ENCODE measurements around the gene IL10RA.

IL10RA gene

DNA sequence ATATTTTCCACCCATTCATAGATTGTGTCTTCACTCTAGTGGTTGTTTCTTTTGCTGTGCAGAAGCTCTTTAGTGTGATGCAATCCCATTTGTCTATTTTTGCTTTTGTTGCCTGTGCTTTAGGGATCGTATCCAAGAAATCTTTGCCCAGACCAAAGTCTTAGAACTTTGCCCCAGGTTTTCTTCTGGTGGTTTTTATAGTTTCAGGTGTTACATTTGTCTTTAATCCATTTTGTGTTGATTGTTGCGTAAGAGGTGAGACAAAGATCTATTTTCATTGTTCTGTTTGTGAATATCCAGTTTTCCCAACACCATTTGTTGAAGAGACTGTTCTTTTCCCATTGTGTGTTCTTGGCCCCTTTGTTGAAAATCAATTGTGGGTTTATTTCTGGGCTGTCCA is 6.4 kb downstream of the IL10RA start:
- DNase-seq (ENCODE audit: low read depth) = no peak

DNA sequence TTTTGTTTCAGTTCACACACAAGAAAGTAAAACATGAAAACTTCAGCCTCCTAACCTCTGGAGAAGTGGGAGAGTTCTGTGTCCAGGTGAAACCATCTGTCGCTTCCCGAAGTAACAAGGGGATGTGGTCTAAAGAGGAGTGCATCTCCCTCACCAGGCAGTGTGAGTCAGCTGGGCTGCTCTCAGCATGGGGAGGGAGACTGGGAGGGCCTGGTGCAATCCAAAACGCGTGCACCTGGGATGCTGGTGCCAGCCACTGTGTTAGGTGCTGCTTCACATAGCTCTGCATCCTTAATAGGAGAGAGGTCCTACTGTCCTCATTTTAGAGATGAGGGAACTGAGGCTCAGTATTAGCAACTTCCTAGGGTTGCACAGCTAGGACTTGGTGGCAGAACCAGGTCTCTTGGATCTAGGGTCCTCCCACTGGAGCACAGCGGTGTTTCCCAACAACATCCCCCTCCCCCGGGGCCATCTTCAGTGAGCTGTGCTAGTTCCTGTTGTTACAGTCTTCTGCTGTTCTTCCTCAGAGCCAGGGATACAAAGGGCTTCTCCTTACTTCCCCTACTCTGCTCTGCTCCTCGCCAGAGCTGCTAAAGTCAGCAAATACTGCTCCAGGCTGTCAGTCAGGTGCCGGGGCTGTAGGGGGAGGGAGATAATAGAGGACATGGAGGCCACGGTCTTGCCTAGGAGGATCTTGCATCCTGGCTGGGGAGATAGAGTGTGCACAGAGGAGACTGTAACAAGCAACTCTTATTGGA is 8.0 kb downstream of the IL10RA start:
- DNase-seq (ENCODE audit: low read depth) = no peak

DNA sequence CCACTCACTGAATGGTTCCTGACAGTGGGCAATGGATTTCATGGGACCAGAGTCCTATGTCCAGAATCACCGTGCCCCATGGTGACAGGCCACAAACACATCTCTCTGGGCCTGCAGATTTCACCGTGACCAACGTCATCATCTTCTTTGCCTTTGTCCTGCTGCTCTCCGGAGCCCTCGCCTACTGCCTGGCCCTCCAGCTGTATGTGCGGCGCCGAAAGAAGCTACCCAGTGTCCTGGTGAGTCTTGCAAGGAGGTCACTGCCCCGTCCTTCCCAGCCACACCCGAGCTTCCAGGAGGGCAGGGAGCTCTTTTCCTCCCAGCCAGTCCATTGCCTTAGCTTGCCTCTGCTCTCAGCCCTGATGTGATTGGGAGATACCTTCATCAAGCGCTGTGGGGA is 9.3 kb downstream of the IL10RA start:
- no peak for DNase-seq (ENCODE audit: low read depth)

DNA sequence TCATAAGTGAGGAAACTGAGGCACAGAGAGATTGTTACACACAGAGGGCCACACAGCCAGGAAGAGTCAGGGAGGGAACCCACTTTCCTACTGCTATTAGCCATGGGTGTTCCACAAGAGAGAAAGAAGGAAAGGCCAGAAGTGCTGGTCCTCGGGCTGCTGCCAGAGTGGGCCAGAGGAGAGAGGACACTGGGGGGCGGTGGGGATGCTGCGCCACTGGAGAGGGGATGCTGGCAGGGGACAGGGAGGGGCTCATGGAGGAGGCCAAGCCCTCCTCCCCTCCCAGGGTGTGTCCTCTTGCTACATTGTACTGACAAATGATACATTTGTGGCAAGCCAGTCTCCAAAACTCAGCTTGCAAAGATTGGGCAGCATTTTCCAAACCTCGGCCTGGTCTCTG is 9.9 kb downstream of the IL10RA start:
- DNase-seq (ENCODE audit: low read depth) = no peak

DNA sequence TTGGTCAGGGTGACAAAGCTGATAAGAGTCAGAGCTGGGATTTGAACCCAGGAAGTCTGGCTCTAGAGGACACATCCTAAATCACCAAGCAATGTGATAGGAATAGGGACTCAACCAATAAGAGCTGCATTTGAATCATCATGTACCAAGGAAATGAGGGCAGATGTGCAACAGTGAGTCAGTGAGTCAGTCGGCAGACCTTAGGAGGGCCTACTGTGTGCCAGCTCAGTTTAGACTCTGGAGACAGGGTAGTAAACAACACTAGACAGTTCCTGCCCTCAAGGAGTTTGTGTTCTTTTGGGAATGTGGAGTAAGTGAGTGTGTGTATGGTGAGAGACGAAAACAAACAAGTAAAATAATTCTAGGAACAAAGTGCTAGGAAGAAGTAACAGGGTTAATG is 11.2 kb downstream of the IL10RA start:
- DNase-seq (ENCODE audit: low read depth) = no peak

DNA sequence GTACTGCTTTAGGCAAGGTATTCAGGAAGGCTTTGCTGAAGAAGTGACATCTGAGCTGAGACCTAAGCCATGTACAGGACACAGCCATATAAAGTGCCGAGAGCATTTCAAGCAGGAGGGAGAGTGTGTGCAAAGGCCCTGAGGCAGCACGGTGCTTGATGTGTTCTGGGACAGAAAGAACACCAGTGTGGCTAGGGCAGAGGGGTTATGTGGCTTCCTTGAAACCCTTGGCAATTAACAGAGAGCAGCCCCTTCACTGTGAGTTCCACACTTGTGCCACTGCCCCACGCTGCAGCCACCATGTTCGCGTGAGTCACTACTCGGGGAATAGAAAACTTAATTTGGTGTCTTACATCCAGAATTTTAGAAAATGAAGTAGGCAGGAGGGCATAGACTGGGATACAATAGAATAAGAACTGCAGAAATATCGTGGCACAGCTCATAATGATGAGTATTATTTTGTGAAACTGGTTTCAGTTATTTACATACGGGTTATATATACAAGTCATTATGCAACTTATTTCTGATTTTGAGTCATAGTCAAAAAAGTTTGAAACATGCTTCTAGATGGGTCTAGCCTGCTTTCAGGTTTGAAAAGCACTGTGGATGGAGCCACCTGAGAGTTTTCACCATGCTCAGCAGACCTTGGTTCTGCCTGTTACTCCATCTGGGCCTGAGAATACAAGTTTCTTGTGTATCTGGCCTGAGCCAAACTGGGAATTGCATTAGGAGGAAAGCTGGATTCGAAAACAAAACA is 11.8 kb downstream of the IL10RA start:
- DNase-seq (ENCODE audit: low read depth) = no peak

DNA sequence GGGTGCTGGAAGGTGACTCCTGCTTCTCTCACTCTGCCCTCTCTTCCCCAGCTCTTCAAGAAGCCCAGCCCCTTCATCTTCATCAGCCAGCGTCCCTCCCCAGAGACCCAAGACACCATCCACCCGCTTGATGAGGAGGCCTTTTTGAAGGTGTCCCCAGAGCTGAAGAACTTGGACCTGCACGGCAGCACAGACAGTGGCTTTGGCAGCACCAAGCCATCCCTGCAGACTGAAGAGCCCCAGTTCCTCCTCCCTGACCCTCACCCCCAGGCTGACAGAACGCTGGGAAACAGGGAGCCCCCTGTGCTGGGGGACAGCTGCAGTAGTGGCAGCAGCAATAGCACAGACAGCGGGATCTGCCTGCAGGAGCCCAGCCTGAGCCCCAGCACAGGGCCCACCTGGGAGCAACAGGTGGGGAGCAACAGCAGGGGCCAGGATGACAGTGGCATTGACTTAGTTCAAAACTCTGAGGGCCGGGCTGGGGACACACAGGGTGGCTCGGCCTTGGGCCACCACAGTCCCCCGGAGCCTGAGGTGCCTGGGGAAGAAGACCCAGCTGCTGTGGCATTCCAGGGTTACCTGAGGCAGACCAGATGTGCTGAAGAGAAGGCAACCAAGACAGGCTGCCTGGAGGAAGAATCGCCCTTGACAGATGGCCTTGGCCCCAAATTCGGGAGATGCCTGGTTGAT is 12.6 kb downstream of the IL10RA start:
- no peak for DNase-seq (ENCODE audit: low read depth)

DNA sequence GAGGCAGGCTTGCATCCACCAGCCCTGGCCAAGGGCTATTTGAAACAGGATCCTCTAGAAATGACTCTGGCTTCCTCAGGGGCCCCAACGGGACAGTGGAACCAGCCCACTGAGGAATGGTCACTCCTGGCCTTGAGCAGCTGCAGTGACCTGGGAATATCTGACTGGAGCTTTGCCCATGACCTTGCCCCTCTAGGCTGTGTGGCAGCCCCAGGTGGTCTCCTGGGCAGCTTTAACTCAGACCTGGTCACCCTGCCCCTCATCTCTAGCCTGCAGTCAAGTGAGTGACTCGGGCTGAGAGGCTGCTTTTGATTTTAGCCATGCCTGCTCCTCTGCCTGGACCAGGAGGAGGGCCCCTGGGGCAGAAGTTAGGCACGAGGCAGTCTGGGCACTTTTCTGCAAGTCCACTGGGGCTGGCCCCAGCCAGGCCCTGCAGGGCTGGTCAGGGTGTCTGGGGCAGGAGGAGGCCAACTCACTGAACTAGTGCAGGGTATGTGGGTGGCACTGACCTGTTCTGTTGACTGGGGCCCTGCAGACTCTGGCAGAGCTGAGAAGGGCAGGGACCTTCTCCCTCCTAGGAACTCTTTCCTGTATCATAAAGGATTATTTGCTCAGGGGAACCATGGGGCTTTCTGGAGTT is 13.3 kb downstream of the IL10RA start:
- DNase-seq (ENCODE audit: low read depth) = no peak

DNA sequence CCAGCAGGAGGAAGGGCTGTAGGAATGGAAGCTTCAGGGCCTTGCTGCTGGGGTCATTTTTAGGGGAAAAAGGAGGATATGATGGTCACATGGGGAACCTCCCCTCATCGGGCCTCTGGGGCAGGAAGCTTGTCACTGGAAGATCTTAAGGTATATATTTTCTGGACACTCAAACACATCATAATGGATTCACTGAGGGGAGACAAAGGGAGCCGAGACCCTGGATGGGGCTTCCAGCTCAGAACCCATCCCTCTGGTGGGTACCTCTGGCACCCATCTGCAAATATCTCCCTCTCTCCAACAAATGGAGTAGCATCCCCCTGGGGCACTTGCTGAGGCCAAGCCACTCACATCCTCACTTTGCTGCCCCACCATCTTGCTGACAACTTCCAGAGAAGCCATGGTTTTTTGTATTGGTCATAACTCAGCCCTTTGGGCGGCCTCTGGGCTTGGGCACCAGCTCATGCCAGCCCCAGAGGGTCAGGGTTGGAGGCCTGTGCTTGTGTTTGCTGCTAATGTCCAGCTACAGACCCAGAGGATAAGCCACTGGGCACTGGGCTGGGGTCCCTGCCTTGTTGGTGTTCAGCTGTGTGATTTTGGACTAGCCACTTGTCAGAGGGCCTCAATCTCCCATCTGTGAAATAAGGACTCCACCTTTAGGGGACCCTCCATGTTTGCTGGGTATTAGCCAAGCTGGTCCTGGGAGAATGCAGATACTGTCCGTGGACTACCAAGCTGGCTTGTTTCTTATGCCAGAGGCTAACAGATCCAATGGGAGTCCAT is 14.1 kb downstream of the IL10RA start:
- DNase-seq (ENCODE audit: low read depth) = no peak

DNA sequence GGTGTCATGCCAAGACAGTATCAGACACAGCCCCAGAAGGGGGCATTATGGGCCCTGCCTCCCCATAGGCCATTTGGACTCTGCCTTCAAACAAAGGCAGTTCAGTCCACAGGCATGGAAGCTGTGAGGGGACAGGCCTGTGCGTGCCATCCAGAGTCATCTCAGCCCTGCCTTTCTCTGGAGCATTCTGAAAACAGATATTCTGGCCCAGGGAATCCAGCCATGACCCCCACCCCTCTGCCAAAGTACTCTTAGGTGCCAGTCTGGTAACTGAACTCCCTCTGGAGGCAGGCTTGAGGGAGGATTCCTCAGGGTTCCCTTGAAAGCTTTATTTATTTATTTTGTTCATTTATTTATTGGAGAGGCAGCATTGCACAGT is 14.6 kb downstream of the IL10RA start:
- no peak for DNase-seq (ENCODE audit: low read depth)

DNA sequence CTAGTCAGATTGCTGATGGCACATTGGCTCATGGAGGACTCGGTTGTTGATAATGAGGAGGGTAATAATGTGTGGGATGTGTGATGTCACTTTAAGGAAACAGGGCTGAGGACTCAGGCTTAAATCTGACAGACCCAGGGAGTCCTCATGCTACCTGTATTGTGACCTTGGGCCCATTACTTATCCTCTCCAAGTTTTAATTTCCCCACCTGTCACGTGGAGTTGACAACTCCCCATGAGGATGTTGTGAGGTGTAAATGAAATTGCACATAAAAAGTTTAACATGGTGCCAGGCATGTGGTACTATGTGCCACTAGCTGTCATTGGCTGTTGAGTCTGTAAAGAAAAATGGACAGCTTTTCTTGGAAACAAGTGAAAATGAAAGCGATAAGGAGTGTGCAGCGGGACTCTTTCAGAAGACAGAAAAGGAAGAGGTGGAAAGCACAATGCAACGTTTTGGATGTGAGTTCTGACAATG is 15.3 kb downstream of the IL10RA start:
- DNase-seq (ENCODE audit: low read depth) = no peak

DNA sequence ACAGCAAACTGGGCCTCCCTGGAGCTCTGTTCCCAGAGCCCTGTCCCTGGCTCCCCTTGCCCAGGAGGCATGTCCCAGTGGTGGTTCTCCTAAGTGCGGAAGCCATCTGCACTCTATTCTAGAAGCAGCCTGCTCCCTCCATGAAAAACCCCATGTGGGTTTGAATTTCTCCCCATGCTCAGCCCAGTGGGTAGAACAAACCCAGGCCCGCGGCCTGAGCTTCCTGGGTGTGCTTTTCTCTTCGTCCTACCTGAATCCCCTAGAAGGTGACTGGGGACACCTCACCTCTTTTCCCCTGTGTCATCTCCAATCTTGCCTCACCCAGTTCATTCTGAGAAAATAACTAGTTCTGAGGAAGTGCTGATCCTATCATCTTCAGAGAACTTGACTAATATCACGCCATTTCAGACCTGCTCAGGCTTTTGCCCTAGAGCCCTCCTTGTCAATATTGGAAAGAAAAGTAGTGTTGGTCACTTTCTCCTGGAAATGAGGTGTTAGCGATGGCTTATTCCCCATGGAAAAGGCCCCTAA is 15.9 kb downstream of the IL10RA start:
- DNase-seq (ENCODE audit: low read depth) = no peak

DNA sequence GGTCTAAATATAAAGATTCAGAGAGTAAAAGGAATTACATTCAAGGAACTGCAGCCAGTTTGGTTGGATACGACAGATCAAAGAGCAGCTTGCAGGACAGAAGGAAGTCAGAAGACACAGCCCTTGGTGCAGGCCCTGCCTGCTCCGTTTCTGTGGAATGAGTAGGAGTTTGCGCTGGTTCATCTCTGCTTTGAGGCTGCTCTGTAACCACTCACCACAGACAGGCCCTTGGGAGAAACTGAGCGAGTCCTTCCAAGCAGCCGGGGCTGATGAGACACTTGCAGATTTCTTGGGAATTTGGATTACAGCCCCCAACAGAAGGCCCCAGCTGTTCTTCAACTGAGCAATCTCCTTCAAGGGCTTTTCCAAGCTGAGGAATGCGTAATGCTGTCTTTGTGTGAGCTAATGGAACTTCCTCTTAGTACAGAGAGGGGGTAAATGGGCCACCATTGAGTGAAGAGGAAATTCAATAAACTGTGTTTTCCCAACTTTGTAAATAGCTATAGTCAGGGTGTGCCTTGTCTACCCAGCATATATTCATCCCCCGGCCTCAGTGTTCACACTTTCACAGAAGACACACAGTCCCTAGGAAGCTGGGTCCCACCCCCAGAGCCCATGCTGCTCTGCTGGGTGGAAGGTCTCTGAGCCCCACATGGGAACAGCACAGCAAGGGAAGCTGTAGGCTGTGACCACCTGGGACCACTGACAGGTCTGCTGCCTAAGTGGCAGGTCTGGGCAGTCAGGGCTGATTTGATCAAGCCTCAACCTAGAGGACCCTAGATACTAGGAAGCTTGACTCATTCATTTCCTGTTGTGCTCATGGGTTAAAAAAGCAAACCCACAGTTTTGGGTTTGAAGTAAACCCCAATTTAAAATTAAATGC is 16.6 kb downstream of the IL10RA start:
- no peak for DNase-seq (ENCODE audit: low read depth)

DNA sequence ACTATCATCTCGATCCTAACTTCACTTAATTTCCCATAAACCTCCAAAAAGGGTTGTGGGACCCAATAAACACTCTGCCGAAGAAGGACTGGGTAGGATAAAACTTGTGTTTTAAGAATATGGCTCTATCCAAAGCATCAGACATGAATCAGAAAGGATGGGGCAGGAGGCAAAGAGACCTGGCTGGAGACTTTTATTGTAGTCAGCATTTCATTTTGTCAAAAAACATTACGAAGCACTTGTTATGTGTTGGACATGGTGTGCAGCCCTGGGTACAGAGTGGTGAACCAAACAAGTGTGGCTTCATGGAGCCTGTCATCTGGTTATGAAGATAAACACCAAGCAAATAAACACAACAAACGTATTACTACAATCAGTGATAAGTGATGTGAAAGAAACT is 17.3 kb downstream of the IL10RA start:
- no peak for DNase-seq (ENCODE audit: low read depth)

DNA sequence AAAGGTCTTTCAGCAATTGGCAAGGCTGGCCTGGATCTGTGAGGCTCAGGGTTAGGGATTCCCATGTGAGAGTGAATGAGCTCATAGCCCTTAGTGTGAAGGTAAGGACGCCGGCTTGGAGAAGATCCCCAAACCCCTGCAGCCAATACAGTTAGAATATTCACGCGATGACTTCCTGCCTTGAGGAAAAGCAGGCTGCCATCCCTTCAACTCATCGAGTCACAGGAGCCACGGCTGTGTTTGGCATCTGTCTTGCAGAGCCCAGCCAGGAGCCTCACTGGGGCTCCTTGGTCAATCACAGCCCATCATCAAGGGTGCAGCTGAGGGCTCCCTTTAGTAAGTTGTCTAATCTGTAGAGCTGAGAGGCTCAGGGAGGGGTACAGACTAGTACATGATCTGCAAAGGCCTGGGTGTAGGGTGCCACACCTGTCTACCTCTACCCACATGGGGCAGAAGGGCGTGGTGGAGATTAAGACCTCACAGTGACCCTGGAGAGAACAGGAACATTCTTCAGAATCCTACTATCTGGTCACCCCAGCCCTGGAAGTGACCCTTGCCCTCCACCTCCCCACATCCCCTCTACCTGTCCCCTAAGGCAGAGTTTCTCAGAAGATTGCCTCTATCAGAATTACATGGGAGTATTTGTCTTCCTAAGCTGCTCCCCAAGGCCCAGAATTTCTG is 18.5 kb downstream of the IL10RA start:
- DNase-seq (ENCODE audit: low read depth) = no peak

DNA sequence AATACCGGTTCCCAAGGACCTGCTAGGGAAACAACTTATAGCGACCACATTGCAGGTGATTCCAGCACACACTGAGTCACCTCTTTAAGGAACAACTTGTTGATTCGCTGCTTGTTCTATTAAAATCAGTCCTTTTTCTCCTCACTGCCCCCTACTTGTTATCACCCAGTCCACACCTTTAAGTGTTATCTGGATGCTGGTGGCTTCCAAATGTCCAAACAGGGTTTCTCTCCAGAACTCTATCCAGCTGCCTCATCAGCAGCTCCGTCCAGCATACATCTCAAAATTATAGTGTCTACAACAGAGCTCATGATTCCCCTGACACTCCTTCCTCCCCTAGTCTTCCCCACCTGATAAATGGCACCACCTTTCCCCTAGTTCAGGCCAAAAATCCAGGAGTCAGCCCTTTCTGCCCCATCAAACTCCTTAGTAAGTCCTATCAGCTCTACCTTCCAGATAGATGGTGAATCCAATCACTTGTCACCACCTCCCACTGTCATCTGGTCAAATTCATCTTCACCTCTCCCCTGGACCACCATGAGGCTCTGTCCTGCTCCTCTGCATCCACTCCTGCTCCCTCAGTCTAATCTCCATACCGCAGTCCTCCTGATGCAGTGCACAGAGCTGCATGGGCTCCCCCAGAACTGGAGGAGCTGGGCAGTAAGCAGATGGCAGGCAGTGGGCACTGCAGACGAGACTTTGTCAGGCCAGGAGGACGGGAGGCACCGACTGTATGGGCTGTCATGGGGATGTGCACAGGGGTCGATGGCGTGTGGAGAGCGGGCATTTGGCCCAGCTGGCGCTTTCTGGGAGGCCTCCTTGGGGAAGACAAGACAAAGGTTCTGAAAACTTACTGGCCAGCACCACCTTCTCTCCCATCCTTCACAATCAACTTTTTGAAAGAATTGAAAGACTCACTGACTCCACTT is 19.3 kb downstream of the IL10RA start:
- DNase-seq (ENCODE audit: low read depth) = no peak

DNA sequence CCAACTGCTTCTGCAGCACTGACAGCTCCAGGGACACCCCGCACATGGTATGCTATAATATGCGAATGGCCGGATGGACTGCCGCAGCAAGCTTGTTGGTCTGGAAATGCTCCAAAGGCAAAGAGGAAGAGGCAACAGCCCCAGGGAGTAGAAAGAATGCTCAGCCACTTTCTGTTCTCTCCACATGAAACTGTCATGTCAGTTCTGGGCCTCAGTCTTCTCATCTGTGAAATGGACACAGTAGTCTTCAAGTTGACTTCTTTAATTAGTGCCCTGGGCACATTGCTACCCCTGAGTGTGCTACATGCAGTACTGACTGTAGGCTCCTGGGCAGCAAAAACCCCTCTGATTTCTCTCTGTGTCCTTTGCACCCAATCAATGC is 19.9 kb downstream of the IL10RA start:
- no peak for DNase-seq (ENCODE audit: low read depth)

DNA sequence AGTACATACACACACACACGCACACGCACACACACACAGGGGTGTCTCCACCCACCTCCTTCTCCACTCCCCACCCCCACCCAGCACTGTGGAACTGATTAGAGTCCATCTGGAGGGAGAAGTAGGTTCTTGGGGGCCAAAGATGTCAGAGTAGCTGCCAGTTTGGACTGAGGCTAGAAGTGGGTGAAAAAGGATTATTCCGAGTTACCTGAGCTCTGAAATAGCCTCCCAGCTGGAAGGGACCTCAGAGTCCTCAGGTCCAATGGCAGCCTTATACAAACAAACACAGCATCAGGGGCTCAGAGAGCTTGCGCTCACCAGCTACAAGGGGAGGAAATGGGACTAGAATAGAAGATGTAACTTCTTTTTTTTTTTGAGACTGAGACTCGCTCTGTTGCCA is 20.8 kb downstream of the IL10RA start:
- DNase-seq (ENCODE audit: low read depth) = no peak

All from T-helper 22 cell (primary cell).